GM20431 (cell line): Measurements from ENCODE around the gene CLEC16A.
"Not testable (repeated sequence)": the region's sequence is repeated elsewhere in the genome, so short reads cannot be mapped to it uniquely, and the experiment has no call there.

Experiments used
- in situ Hi-C: fragments of 300-500 bp; cut with MseI, MboI; formaldehyde crosslinking; loops from one replicate; pipeline ENCODE4 v1.15.0; 2020; ENCODE audit warnings: low sequenced_read_pairs; ENCODE audit not compliant: unreplicated experiment

The CLEC16A gene

DNA sequence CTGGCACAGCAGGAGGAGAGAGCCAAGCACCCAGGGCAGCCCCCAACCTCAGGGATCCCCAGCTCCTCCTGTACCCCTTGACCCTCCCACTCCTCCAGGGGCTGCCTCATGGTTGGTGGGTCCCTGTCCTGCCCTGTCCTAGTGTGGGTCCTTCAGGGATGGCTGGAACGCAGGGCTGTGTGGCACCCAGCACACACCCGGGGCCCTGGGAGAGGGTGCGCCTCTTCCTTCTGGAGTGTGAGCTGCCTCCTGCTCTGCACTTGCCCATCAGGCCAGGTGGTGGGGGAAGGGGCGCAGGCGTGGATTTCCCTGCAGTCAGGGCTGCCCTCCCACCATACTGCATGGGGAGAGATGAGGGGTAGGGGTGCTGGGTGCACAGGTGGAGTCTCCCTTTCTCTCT lies 269.0 kb downstream of the CLEC16A start:
- in situ Hi-C loops: no loop called here

DNA sequence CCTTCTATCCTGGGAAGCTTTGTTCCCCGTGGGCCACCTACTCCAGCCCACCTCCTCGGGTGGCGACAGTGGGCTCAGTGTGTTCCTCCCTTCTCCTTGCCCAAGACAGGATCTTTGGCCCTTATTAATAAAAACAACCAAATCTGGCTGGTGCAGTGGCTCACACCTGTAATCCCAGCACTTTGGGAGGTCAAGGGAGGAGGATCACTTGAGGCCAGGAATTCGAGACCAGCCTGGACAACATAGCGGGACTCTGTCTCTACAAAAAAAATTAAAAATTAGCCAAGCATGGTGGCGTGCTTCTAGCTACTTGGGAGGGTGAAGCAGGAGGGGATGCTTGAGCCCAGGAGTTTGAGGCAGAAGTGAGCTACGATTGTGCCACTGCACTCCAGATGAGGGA lies 269.4 kb downstream of the CLEC16A start:
- in situ Hi-C loops: no loop called here

DNA sequence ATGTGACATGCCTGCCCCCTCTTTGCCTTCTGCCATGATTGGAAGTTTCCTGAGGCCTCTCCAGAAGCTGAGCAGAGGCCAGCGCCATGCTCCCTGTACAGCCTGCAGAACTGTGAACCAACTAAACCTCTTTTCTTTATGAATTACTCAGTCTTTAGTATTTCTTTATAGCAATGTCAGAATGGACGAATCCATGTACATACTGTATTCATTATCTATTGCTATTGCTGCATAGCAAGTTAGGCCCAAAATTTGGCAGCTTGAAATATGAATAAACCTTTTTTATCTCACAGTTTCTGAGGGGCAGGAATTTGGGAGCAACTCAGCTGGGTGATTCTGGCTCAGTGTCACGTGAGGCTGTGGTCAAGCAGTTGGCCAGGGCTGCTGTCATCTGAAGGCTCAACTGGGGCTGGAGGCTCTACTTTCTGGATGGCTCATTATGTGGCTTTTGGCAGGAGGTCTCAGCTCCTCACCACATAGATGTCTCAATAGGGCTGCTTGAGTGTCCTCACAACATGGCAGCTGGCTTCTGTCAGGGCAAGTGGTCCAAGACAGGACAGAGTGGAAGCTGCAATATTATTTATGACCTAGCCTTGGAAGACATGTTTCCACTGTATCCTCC lies 271.7 kb downstream of the CLEC16A start:
- in situ Hi-C loops: no loop called here

DNA sequence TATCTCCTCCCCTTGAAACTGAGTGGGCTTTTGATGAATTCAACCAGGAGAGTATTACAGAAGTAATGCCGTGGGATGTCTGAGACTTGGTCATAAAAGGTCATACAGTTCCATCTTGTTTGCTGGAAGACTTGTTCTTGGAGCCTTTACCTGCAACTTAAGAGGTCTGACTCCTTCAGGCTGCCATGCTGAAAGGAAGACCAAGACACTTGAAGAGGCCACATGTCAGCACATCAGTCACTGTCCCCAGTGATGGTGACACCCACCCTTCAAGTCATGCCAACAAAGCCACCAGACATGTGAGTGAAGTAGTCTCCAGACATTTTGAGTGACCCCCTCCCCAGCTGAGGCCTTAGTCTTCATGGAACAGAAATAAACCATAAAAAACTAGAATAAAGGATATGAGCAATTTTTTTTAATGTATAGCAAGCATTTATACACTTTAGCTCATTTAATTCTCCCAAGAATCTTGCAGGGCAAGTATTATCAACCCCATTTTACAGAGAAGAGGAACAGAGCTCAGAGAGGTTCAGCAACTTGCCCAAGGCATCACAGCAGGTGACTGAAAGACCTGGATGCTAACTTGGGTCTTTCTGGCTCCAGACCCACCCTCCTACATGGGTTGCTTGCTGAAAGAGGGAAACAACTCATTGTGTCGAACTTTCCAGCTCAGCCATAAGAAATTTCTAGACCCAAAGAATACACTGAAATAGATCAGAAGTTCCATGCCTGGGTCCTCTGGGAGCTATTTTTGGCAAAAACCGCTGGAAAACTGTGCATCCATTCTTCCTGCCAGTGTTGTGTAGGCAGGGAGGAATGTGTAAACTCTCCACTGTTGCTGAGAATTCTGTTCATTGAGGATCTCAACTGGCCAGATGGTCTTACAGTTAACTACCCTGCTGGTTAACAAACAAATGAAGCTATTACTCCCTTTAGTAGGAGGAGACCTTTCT lies 273.6 kb downstream of the CLEC16A start:
- in situ Hi-C loops: no loop called here

DNA sequence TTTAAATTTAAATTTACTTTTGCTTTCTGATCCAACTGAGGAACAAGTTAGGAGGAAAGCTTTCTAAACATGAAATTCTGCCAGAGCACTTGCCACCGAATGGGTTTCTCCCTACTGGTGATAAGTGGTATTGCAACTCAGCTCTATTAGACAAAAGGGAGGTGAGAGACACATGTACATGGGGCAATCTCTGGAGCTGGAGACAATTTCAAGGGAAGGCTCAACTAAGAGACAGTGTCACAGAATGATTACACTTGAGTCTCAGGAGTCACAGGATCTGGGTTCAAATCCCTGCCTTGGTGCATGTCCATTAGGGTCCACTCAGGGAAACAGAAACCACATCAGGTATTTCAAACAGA lies 274.2 kb downstream of the CLEC16A start:
- in situ Hi-C loops: no loop called here

DNA sequence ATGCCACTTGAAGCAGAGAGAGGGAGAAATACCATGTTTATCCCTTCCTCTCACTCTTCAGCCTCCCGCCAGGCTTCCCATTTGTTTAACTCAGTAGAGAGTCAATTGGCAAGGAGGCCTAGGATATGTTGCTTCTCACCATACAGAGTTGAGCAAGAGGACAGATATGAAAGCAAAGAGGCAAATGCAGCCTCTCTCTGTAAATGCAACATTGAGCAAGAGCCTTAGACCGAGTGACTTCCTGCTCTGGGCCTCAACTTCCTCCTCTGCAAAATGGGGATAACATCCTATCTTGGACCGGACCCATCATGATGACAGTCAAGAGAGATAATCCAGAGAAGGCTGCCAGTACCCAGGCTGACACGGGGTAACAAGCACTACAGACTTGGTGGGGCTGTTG lies 274.8 kb downstream of the CLEC16A start:
- in situ Hi-C loops: no loop called here

DNA sequence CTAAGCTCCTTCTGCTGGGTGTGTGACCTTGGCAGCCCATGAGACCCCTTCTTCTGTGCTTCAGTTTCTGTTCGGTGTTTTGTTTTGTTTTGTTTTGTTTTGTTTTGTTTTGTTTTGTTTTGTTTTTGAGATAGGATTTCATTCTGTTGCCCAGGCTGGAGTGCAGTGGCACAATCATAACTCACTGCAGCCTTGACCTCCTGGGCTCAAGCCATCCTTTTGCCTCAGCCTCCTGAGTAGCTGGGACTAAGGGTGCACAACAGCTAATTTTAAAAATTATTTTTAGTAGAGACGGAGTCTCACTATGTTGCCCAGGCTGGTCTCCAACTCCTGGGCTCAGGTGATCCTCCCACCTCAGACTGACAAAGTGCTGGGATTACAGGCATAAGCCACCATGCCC lies 276.1 kb downstream of the CLEC16A start:
- in situ Hi-C loops: not testable (repeated sequence)

DNA sequence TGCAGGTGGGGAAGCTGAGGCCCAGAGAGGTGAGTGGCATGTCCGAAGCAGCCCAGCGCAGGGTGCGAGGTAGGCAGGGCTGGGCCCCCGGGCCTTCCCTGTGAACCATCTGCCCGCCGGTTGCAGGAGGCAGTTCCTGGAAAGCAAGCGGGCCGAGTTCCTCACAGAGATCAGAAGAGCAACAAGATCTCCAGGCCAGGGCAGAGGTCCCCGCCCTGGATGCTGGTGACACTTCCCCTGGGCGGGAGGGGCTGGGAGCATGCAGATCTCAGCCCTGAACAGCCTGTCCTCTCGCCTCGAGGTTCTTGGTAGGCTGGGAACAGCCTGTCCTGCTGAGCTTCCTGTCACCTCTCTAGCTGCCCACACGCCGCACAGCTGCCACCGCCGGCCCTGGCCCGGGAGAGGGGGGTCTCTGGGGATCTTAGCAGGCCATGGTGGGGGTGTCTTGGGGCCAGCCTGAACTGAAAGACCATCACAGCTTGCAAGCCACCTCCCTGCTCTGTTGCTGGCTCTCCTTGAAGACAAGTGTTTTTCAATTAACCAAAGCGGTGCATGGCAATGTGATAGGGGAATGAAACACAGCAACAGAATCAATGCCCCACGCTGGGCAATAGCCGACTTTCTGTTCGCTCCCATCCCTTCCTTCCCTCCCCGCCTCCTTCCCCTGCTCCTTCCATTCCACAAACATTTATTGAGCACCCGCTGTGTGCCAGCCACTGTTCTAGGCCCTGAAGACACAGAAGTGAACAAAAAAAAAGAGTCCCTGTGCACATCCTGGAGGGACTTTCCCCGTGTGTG lies 279.9 kb downstream of the CLEC16A start:
- in situ Hi-C loops: no loop called here

DNA sequence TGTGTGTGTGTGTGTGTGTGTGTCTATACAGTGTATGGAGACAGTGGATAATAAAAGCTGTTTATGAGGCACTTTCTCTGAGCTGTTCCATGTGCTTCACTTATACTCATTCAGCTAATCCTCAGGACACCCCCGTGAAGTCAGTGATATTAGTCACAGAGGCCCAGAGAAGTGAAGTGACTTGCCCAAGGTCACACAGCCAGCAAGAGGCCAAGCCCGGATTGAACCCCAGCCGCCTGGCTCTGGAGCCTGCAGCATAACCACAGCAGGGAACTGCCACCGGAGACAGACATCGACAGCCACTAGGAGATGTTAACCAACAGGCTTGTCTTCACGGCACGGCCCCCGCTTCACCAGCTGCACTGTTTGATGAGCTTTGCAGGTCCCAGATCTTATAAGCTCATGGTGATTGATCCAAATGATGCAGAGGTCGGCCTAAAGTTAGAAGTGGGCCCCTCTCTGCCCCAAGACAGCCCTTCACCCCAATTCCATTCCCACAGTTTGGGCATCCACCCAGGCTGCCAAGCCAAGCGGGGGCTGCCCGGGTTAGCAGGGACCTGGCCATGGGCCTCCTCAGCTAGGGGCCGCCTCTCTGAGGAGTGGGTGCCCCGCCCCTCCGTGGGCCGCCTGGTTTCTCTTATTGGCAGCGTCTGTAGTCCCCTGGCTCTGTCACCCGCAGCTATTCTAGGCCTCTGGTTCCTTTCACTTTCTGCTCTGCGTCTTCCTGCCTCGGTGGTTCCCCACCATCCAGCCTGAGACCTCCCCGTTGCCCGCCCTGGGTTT lies 280.7 kb downstream of the CLEC16A start:
- in situ Hi-C loops: no loop called here

DNA sequence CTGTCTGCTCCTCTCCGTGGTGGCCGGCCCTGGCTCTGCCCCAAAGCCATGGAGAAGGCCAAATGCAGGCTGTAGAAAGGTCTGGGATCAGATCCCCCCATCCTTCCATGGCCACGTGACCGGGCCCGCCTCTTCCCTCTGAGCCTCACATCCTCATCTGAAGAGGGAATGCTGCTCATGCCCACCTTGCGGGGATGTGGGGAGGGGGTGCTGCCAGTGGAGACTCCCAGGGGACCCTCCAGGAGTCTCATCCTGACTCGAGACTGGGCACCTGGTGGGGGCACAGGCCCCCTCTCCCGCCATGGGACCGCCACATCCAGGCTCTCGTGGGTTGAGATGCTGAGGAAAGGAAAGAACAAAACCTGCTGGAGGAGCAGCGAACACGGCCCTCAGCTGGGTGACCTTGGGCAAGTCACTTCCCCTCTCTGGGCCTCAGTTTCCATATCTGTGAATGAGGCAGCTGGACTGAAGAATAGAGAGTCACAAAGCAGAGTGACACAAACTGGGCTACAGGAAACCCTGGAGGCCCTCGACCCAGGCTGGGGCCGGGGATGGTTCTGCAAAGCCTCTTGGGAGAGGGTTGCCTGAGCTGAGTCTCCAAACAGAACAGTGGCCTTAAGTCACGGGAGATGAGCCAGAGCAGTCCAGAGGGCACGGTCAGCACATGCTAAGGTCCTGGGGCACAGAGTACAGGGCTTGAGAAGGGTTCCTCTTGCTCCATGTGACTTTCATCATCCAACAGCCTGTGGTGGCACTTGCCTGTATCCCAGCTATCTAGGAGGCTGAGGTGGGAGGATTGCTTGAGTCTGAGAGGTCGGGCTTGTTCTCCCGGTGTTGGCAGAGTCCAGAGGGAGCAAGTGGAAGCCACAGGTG lies 281.5 kb downstream of the CLEC16A start:
- in situ Hi-C loops: no loop called here

DNA sequence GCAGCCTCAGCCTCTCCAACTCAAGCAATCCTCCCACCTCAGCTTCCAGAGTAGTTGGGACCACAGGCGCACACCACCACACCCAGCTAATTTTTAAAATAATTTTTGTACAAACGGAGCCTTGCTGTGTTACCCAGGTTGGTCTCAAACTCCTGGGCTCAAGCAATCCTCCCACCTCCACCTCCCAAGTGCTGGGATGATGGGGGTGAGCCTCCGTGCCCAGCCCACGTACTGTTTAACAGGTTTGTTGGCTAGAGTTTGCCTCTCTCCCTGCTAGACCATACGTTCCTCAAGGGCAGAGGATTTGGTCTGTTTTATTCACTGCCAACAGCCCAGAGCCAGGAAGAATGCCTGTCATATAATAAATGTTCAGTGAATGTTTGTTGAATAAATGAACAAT lies 285.1 kb downstream of the CLEC16A start:
- in situ Hi-C loops: no loop called here

DNA sequence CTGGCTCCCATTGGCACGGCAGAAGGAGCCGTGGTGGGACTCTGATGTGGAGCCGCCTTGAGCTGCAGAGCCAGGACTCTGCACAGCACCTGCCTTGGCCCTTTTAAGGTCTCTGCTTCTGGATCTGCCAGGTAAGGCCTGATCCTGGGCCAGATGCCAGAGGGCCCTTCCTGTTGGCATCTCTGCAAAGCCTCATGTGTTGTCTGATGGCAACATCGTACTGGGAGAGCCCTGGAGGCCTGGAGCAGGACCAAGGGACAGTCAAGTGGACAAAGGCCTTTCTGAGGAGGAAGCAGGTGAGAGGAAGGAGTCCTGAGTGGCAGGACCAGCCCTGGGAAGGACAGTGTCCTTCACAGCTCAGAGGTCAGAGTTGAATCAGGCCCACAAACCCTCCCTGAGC lies 285.5 kb downstream of the CLEC16A start:
- in situ Hi-C loops: no loop called here

DNA sequence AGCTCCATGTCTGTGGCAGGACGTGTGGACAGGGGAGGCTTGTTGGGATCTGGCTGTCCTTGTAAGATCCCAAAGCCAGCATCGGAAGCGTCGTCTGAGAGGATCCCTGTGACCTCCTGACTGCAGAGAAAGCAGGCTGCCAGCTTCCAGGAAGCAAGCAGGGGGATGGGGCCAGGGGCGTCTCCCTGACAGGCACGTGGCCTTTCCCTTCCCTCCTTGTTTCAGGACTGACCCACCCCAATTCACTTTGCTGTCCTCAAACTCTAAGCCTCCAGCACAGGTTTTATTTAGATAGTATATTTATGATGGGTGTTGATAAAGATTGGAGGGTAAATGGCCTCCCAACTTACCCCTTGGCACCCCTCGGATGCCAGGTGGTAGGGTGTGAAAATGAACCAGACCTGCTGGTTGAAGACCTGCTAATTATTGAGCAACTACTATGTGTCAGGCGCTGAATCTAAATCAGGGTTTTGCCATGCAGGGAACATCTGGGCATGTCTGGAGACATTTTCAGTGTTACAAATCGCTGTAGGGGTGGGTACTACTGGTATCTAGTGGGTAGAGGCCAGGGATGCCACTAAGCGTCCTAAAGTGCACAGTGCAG lies 287.1 kb downstream of the CLEC16A start:
- in situ Hi-C loops: no loop called here
